HK-2 (cell line): ENCODE measurements around the gene PMEPA1.

ENCODE experiments used
- DNase-seq: peaks from one replicate; pipeline ENCODE4 v3.0.0-alpha.2; 2018; ENCODE audit not compliant: unreplicated experiment

The PMEPA1 gene

GRCh38 chr20:57736738-57737347 lies 27.0 kb upstream of the PMEPA1 start:
- DNase-seq, result no peak

- no peak for DNase-seq
Observed at GRCh38 chr20:57735831-57736737, 26.3 kb upstream of the PMEPA1 start.

GRCh38 chr20:57734754-57735153 lies 24.9 kb upstream of the PMEPA1 start:
- DNase-seq, result no peak

- no peak for DNase-seq
Observed at GRCh38 chr20:57732226-57732625, 22.4 kb upstream of the PMEPA1 start.

GRCh38 chr20:57728762-57729161 lies 18.9 kb upstream of the PMEPA1 start:
- DNase-seq, result no peak

- DNase-seq, result no peak
Observed at GRCh38 chr20:57727863-57728262, 18.0 kb upstream of the PMEPA1 start.

- DNase-seq, result no peak
Observed at GRCh38 chr20:57725636-57726035, 15.8 kb upstream of the PMEPA1 start.

GRCh38 chr20:57724610-57725405 lies 15.0 kb upstream of the PMEPA1 start:
- no peak for DNase-seq

GRCh38 chr20:57723816-57724215 lies 14.0 kb upstream of the PMEPA1 start:
- no peak for DNase-seq

GRCh38 chr20:57719951-57720350 lies 10.1 kb upstream of the PMEPA1 start:
- no peak for DNase-seq

GRCh38 chr20:57718490-57719009 lies 8.7 kb upstream of the PMEPA1 start:
- peak; percentile 97 for DNase-seq

GRCh38 chr20:57717797-57718196 lies 8.0 kb upstream of the PMEPA1 start:
- no peak for DNase-seq

GRCh38 chr20:57716901-57717300 lies 7.1 kb upstream of the PMEPA1 start:
- no peak for DNase-seq

- no peak for DNase-seq
Observed at GRCh38 chr20:57716202-57716601, 6.4 kb upstream of the PMEPA1 start.

GRCh38 chr20:57715268-57715904 lies 5.6 kb upstream of the PMEPA1 start:
- no peak for DNase-seq

GRCh38 chr20:57714409-57715267 lies 4.8 kb upstream of the PMEPA1 start:
- no peak for DNase-seq

GRCh38 chr20:57713951-57714350 lies 4.1 kb upstream of the PMEPA1 start:
- no peak for DNase-seq

- DNase-seq, result no peak
Observed at GRCh38 chr20:57713505-57713903, 3.7 kb upstream of the PMEPA1 start.

GRCh38 chr20:57712851-57713504 lies 3.2 kb upstream of the PMEPA1 start:
- DNase-seq, result no peak

GRCh38 chr20:57712341-57712740 lies 2.5 kb upstream of the PMEPA1 start:
- DNase-seq, result no peak
